Dedifferentiated amniotic fluid mesenchymal stem cell (primary cell): ENCODE measurements around the gene P2RX2.
A peak's percentile ranks its signal among the peaks of the same experiment; 100 is the strongest.

Experiments
- DNase-seq: peaks from one replicate; pipeline ENCODE4 v3.0.0-alpha.2; 2016; ENCODE audit errors: extremely low spot score

Gene P2RX2

DNA sequence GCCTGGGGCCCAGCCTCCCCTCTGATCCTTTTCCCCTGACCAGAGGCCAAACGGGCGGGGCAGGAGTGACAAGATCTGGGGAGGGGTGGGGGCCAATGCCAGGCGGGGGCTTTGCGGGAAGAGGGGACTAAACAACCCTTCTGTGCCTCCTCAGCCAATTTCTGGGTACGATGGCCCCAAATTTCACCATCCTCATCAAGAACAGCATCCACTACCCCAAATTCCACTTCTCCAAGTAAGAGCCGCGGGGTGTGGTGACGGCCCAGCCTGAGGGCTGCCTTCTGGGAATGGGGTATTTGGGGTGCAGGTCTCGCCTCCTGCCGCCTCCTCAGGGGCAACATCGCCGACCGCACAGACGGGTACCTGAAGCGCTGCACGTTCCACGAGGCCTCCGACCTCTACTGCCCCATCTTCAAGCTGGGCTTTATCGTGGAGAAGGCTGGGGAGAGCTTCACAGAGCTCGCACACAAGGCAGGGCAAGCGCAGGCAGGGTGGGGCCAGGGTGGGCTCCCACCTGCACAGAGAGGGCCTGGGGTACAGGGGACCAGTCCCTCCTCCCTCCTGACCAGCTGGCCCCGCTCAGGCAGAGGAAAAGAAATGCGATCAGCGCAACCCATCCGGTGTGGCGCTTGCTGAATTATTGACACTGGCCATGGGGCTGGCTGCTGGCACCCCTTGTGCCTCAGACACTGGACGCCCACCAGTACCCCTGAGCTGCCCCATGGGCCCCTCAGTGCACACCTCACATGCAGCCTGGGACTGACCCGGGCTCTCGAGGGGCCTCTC lies 1.7 kb downstream of the P2RX2 start:
- no peak for DNase-seq

DNA sequence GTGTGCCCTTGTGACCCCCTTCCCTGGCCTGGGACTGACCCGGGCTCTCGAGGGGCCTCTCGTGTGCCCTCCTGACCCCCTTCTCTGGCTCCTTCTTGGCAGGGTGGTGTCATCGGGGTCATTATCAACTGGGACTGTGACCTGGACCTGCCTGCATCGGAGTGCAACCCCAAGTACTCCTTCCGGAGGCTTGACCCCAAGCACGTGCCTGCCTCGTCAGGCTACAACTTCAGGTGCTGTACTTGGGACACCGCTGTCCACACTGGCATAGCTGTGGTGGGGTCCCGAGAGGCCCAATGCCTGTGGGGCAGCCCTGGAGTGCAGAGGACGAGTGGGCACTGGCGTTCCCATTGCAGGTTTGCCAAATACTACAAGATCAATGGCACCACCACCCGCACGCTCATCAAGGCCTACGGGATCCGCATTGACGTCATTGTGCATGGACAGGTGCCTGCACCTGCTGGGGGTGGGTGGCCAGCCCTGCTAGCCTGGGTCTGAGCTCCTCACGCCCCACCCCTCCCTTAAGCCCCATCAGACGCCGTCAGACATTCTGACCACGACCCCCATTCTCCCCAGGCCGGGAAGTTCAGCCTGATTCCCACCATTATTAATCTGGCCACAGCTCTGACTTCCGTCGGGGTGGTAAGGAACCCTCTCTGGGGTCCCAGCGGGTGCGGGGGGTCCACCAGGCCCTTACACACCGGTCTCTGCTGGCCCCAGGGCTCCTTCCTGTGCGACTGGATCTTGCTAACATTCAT lies 2.5 kb downstream of the P2RX2 start:
- no peak for DNase-seq

DNA sequence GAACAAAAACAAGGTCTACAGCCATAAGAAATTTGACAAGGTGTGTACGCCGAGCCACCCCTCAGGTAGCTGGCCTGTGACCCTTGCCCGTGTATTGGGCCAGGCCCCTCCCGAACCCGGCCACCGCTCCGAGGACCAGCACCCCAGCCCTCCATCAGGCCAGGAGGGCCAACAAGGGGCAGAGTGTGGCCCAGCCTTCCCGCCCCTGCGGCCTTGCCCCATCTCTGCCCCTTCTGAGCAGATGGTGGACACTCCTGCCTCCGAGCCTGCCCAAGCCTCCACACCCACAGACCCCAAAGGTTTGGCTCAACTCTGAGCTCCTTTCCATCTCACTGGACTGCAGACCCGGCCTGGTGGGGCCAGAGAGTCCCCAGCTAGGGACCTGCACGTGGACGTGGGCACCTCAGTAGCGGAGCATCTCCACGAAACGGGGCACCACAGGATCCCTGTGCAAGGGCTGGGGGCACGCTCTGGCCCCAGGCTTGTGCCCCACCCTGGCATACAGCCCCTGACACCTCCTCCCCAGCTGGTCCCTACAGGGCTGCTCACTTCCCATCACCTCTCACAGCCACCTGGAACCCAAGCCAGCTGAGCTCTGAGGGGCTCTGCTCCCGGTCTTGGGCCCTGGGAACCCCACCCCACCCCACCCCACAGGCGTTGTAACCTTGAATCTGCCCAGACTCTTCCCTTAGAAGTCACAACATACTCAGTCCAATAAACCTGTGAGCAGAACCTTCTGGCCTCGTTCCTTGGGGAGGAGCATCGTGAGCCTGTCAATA lies 3.3 kb downstream of the P2RX2 start:
- DNase-seq, result no peak

DNA sequence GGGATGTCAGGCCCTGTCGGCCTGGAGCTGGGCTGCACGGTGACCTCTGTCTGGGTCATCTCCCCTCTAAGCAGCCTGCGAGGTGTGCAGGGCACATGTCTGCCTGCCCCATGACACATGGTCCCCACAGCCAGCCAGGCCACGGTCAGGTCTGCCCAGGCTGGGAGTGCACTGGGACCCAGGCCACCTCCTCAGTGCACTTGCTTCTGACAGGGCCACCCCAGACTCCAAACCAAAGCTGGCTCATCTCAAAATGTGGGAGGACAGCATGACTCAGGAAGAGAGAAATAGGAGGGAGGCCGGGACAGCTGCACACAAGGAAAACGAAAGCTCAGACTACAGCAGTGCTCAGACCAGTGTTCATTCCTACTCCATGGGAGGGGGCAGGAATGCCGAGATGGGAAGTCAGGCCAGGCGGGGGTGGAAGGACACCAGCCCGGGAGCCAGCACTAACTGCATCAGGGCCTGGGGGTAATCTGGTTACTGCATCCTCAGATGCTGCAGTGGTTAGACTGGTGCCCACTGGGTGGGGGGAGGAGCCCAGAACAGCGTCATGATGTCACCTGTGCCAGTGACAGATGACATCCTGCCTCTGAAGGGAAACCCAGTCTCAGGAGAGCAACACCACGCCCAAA lies 4.0 kb downstream of the P2RX2 start:
- DNase-seq, result peak; percentile 81

- no peak for DNase-seq
Measured at GRCh38 chr12:132623072-132623869, 4.7 kb downstream of the P2RX2 start.

GRCh38 chr12:132624186-132624855 lies 5.7 kb downstream of the P2RX2 start:
- no peak for DNase-seq

DNA sequence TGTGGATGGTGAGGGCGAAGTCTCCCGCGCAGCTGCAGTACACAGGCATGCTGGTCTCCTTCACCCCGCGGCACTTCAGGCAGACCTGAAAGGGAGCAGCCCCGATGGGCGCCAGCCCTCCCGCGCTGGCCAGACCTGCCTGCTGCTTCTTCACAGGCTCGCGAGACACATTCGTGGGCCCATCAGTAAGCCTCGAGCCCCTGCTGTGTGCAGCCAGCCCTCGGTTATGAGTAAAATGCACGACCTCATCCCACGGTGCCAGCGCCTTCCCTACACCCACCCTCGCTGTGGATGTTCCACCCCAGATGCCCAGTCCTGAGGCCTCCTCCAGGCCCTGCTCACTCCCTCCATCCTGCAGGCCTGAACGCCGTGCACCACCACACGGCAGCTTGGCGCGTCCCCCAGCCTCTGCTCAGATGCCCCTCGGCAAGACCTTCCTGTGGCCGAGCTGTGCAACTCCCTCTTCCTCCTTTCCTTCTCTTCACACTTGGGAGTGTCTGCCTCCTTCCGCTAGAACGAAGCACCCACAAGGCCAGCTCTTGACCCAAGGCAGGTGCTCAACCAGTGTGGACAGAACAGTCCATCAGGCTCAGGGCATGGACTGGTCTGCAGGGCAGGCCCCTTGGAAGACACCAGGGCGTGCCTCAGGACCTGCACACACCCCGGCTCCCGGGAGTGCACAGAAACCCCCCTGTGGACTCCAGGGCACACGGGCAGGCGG lies 6.5 kb downstream of the P2RX2 start:
- no peak for DNase-seq

DNA sequence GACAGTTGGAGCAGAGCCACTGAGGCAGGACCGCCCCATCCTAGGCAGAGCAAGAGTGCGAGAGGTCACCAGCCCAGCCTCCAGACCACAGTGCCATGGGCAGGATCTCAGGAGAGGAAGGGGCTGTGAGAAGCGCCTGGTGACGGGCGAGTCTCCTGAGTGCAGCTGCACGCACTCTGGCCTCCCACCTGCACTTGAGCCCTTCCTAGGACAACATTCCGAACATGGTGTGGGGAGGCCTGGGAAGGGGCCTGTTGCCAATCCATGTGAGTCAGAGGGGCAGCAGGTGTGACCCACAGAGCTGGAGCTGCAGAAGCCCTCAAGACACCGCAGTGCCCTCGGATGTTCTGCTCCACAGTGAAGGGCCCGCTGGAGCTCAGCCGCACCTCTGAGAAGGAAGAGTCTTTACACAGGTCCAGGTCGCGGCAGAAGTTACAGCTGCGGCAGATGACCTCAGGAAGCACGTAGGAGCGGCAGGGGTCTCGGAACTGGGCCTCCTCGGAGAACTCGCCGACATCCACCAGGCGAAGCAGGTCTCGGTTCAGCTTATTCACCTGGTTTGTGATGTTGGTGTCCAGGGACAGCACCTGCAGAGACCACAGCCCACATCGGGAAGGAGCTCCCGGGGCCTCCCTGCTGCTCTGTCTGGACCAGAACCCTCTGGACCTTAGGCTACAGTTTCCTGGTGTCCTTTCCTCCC lies 7.3 kb downstream of the P2RX2 start:
- no peak for DNase-seq

DNA sequence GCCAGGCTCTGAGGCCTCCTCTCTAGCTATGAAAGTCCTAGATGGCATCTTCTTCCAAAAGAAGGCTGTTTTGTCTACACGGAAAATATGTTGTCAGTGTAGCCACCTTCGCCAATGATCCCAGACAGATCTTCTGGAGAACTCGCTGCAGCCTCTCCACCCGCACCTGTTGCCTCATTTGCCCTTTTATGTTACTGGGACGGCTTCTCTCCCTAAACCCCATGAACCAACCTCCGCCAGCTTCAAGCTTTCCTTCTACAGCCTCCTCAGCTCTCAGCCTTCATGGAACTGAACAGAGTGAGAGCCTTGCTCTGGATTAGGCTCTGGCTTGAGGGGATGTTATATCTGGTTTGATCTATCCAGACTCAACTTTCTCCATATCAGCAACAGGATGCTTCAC lies 10.8 kb downstream of the P2RX2 start:
- DNase-seq, result no peak

DNA sequence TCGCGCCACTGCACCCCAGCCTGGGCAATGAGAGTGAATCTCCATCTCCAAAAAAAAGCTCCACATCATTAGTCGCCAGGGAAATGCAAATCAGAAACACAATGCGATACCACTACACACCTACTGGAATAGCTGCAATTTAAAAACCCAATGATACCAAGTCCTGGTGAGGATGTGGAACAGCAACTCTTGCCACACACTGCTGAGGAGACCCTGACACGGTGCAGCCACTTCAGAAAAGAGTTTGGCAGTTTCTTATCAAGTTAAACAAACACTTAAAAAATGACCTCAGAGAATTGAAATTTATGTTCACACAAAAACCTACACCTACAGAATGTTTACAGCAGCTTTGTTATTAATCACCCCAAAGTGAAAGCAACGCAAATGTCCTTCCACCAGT lies 12.1 kb downstream of the P2RX2 start:
- DNase-seq, result no peak

DNA sequence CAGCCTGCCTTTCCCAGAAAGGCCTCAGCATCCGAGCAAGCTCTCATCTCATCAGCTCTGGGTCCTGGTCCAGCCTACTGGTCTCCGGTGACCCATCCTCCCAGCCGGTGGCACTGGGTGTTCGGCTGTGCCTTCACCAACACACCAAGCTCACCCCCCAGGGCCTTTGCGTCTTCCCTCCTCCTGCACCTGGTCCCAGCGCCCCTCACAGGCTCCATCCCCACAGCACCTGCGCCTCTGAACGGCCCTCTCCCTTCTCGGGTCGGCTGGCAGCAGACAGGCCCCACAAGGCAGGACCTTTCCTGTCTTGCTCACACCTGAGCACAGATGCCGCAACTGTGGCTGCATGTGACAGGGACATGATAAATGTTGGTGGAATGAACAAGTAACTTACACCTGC lies 13.1 kb downstream of the P2RX2 start:
- no peak for DNase-seq

- DNase-seq, result no peak
Measured at GRCh38 chr12:132632521-132633228, 14.1 kb downstream of the P2RX2 start.

DNA sequence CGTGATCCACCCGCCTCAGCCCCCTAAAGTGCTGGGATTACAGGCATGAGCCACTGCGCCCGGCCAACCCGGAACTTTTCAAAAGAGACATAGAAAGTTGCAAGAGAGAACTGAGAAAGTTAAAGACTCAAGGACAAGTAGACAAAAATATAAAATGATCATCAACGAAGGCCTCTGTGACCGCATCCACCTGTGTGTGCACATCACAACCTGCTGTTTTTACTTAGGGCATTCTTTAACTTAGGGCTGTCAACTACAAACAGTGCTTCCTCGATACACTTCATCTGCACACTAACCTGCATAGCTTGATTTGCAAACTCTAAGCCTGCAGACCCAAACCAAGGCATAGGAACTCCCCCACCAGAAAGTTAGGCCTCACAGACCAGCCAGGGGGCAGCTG lies 14.8 kb downstream of the P2RX2 start:
- DNase-seq, result no peak

- DNase-seq, result no peak
Measured at GRCh38 chr12:132633901-132634300, 15.3 kb downstream of the P2RX2 start.

GRCh38 chr12:132634411-132634990 lies 15.9 kb downstream of the P2RX2 start:
- DNase-seq, result no peak

GRCh38 chr12:132635076-132635955 lies 16.7 kb downstream of the P2RX2 start:
- no peak for DNase-seq

- no peak for DNase-seq
Measured at GRCh38 chr12:132637811-132638210, 19.2 kb downstream of the P2RX2 start.
